HCT116 (cell line): ENCODE data around the gene UPK3A. TPM values are rescaled to one million over a fixed set of nuclear protein-coding genes. Genes with fewer than 3 reads are reported as not detected.

Experiments
- ATAC-seq: fragments of 200-7000 bp; cut with Tn5 transposase; 2 replicates; pipeline ENCODE4 v1.9.1; 2020; ENCODE audit warnings: mild to moderate bottlenecking, moderate library complexity
- BruUV-seq: library from RNA; stranded (reverse); fragments of 400-500 nt; replicated peaks from 2 replicates; lab custom pipeline; 2021; lab: Mats Ljungman, UMichigan
- CTCF ChIA-PET: fragments of 300-600 bp; sonication (Branson Sonifier 250); formaldehyde crosslinking; loops from one replicate; lab custom pipeline; 2021; ENCODE audit warnings: antibody characterized with exemption; lab: Charles Lee
- POLR2A ChIA-PET: fragments of 300-600, 350-600 bp; sonication (Branson Sonifier 250); formaldehyde crosslinking; loops from one replicate; lab custom pipeline; 2021; ENCODE audit warnings: antibody characterized with exemption; lab: Charles Lee
- RAD21 ChIA-PET, 2 experiments: fragments of 300-600 bp; sonication (Branson Sonifier 250); formaldehyde crosslinking; loops; one replicate each; lab custom pipeline; 2023; ENCODE audit warnings: low total read pairs in 2 of 2; ENCODE audit not compliant: uncharacterized antibody in 2 of 2, unreplicated experiment in 2 of 2, low non-redundant PET in 1 of 2; lab: Charles Lee
- DNase-seq: peaks from one replicate; pipeline ENCODE4 v3.0.0-alpha.2; 2010; ENCODE audit warnings: low read depth, low spot score
- H2AFZ ChIP-seq: fragments of 200-600 bp; shearing (Covaris generic), sonication (generic); 2 replicates; pipeline ENCODE4 v1.6.1; 2017; ENCODE audit warnings: low read depth, mixed run types, mixed read lengths, antibody characterized with exemption, low read length; ENCODE audit not compliant: poor library complexity, severe bottlenecking
- H3K27ac ChIP-seq: 2 replicates; pipeline ENCODE4 v1.5.1; 2012; ENCODE audit warnings: low read depth, low read length
- H3K27me3 ChIP-seq: fragments of 200-600 bp; sonication (generic); 2 replicates; pipeline ENCODE4 v1.6.1; 2016; ENCODE audit warnings: mixed run types, low read length, mixed read lengths; ENCODE audit not compliant: insufficient read depth
- H3K36me3 ChIP-seq, 2 experiments: fragments of 200-500 bp in 1 of 2; fragments of 200-600 bp in 1 of 2; sonication (Bioruptor generic) in 1 of 2; sonication (generic) in 1 of 2; 2 replicates each; pipeline versions ENCODE4 v1.5.1 to v1.6.1; 2014 to 2016; ENCODE audit warnings: low read length in 2 of 2, inconsistent platforms in 1 of 2, mixed read lengths in 1 of 2, mixed run types in 1 of 2; ENCODE audit not compliant: insufficient read depth in 2 of 2, control insufficient read depth in 1 of 2
- H3K4me1 ChIP-seq, 2 experiments: fragments of 200-600 bp in 1 of 2; sonication (generic) in 1 of 2; 2 replicates each; pipeline versions ENCODE4 v1.5.1 to v1.6.1; 2012 to 2017; ENCODE audit warnings: low read length in 2 of 2, inconsistent platforms in 1 of 2, mild to moderate bottlenecking in 1 of 2, mixed read lengths in 1 of 2, mixed run types in 1 of 2, moderate library complexity in 1 of 2; ENCODE audit not compliant: insufficient read depth in 2 of 2, control insufficient read depth in 1 of 2
- H3K4me2 ChIP-seq: fragments of 200-600 bp; sonication (generic); 2 replicates; pipeline ENCODE4 v1.6.1; 2017; ENCODE audit warnings: mixed run types, low read length, mixed read lengths
- H3K4me3 ChIP-seq, 2 experiments: fragments of 200-600 bp in 1 of 2; sonication (generic) in 1 of 2; replicated peaks in 1 of 2; 2 replicates each; pipeline ENCODE4 v1.5.1; 2011 to 2016; ENCODE audit warnings: low read length in 2 of 2, control low read depth in 1 of 2, low read depth in 1 of 2, mild to moderate bottlenecking in 1 of 2, mixed read lengths in 1 of 2, mixed run types in 1 of 2
- H3K79me2 ChIP-seq: fragments of 200-600 bp; sonication (generic); 2 replicates; pipeline ENCODE4 v1.6.1; 2017; ENCODE audit warnings: mild to moderate bottlenecking, mixed run types, low read length, moderate library complexity, mixed read lengths; ENCODE audit not compliant: insufficient read depth
- H3K9ac ChIP-seq: fragments of 200-600 bp; sonication (generic); 2 replicates; pipeline ENCODE4 v1.6.1; 2016; ENCODE audit warnings: low read length, mixed read lengths
- H3K9me2 ChIP-seq: fragments of 200-600 bp; sonication (generic), shearing (Covaris generic); 2 replicates; pipeline ENCODE4 v1.6.1; 2017; ENCODE audit warnings: mixed run types, mild to moderate bottlenecking, moderate library complexity; ENCODE audit not compliant: insufficient read depth
- H3K9me3 ChIP-seq, 2 experiments: fragments of 200-500 bp in 1 of 2; fragments of 200-600 bp in 1 of 2; sonication (Bioruptor generic) in 1 of 2; sonication (generic) in 1 of 2; 2 replicates each; pipeline ENCODE4 v1.6.1; 2014 to 2017; ENCODE audit warnings: low read length in 2 of 2, mixed read lengths in 2 of 2, inconsistent platforms in 1 of 2, low read depth in 1 of 2, mild to moderate bottlenecking in 1 of 2, mixed run types in 1 of 2, moderate library complexity in 1 of 2; ENCODE audit not compliant: control insufficient read depth in 1 of 2, insufficient read depth in 1 of 2
- H4K20me1 ChIP-seq: fragments of 200-600 bp; sonication (generic), shearing (Covaris generic); 2 replicates; pipeline ENCODE4 v1.6.1; 2017; ENCODE audit warnings: mixed run types, mild to moderate bottlenecking, moderate library complexity; ENCODE audit not compliant: insufficient read depth
- ATF3 ChIP-seq: IDR thresholded peaks from 2 replicates; pipeline ENCODE4 v1.6.1; 2012
- CEBPB ChIP-seq: IDR thresholded peaks from 2 replicates; pipeline ENCODE4 v1.6.1; 2012; ENCODE audit warnings: low read depth
- ELF1 ChIP-seq: IDR thresholded peaks from 2 replicates; pipeline ENCODE4 v1.6.1; 2012; ENCODE audit warnings: low read depth, borderline replicate concordance
- EZH2 ChIP-seq: fragments of 200-600 bp; sonication (generic); IDR thresholded peaks from 2 replicates; pipeline ENCODE4 v1.6.1; 2017; ENCODE audit warnings: antibody characterized with exemption, mixed run types
- FOSL1 ChIP-seq: IDR thresholded peaks from 2 replicates; pipeline ENCODE4 v1.6.1; 2012; ENCODE audit warnings: low read depth
- RAD21 ChIP-seq: IDR thresholded peaks from 2 replicates; pipeline ENCODE4 v1.6.1; 2012; ENCODE audit warnings: low read depth, mild to moderate bottlenecking
- REST ChIP-seq: IDR thresholded peaks from 2 replicates; pipeline ENCODE4 v1.6.1; 2012; ENCODE audit warnings: low read depth
- SRF ChIP-seq: IDR thresholded peaks from 2 replicates; pipeline ENCODE4 v1.6.1; 2012; ENCODE audit warnings: low read depth
- TCF7L2 ChIP-seq: IDR thresholded peaks from 2 replicates; pipeline ENCODE4 v1.7.0; 2011; ENCODE audit warnings: borderline replicate concordance, inconsistent platforms; ENCODE audit not compliant: insufficient read depth, insufficient read length; ENCODE audit errors: extremely low read depth
- YY1 ChIP-seq: IDR thresholded peaks from 2 replicates; pipeline ENCODE4 v1.6.1; 2011; ENCODE audit warnings: low read length, low read depth, moderate library complexity, mild to moderate bottlenecking; ENCODE audit not compliant: insufficient replicate concordance; ENCODE audit errors: extremely low read depth
- intact Hi-C: fragments of 100-400 bp; cut with micrococcal nuclease; formaldehyde crosslinking; loops from 2 replicates; pipeline ENCODE4 v1.10.0; 2022
- total RNA-seq: library from RNA; stranded (reverse); gene quantifications from one replicate; pipeline ENCODE4 v1.2.1, GENCODE V29; 2021; ENCODE audit not compliant: unreplicated experiment
- TF ChIP-seq, protein P1 (sequence below), 3 experiments: fragments of 200-600 bp in 1 of 3; sonication (generic) in 1 of 3; IDR thresholded peaks in 2 of 3; conservative IDR thresholded peaks in 1 of 3; 2 replicates each; pipeline ENCODE4 v1.5.1; 2012 to 2017; ENCODE audit warnings: low read depth in 2 of 3, low read length in 2 of 3, antibody characterized with exemption in 1 of 3, borderline replicate concordance in 1 of 3, control low read depth in 1 of 3, mild to moderate bottlenecking in 1 of 3, mixed read lengths in 1 of 3, mixed run types in 1 of 3, moderate library complexity in 1 of 3; ENCODE audit not compliant: insufficient read depth in 1 of 3
- TF ChIP-seq, protein P2 (sequence below): IDR thresholded peaks from 2 replicates; pipeline ENCODE4 v1.6.1; 2012

Gene UPK3A
- total RNA-seq, 1 experiment from 2014 or later, result not detected

GRCh38 chr22:45262931-45263462, 21.8 kb upstream of the UPK3A start:
- ChIA-PET CTCF (interaction anchor here (1.4 kb wide), 1 partner anchor 13 kb away, joined by 5 read pairs; no protein-coding TSS in a partner anchor), POLR2A (no interaction called here), RAD21 (no interaction called here)
- Histone ChIP-seq H2AFZ (no peak overlapping the region), H3K4me2 (no peak overlapping the region), H3K9ac (no peak overlapping the region), H4K20me1 (no peaks in the 10 kb centered on the region), H3K27ac (no peak overlapping the region), H3K27me3 (no peaks in the 10 kb centered on the region), H3K4me1 (peaks cover 8 to 22% of the 10 kb centered on the region in 2 experiments; a peak in 3 of 4 replicates), H3K9me3 (no peaks in the 10 kb centered on the region), H3K9me2 (no peaks in the 10 kb centered on the region), H3K79me2 (no peaks in the 10 kb centered on the region), H3K36me3 (no peaks in the 10 kb centered on the region), H3K4me3 (no peak overlapping the region)
- DNase-seq (no peak), ATAC-seq (no peak)
- intact Hi-C loops, result no loop called here
- TF ChIP-seq CEBPB, result no peak
- no peak for TF ChIP-seq EZH2
- TF ChIP-seq ELF1, result no peak
- no peak for TF ChIP-seq REST
- no peak for TF ChIP-seq ATF3
- TF ChIP-seq, protein P1, sequence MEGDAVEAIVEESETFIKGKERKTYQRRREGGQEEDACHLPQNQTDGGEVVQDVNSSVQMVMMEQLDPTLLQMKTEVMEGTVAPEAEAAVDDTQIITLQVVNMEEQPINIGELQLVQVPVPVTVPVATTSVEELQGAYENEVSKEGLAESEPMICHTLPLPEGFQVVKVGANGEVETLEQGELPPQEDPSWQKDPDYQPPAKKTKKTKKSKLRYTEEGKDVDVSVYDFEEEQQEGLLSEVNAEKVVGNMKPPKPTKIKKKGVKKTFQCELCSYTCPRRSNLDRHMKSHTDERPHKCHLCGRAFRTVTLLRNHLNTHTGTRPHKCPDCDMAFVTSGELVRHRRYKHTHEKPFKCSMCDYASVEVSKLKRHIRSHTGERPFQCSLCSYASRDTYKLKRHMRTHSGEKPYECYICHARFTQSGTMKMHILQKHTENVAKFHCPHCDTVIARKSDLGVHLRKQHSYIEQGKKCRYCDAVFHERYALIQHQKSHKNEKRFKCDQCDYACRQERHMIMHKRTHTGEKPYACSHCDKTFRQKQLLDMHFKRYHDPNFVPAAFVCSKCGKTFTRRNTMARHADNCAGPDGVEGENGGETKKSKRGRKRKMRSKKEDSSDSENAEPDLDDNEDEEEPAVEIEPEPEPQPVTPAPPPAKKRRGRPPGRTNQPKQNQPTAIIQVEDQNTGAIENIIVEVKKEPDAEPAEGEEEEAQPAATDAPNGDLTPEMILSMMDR (IDR thresholded peaks at IDR 0.05 in 2 of 3, conservative IDR thresholded peaks at IDR 0.05 in 1 of 3; ENCODE audit: borderline replicate concordance in 1 of 3, insufficient read depth in 1 of 3, low read depth in 2 of 3, low read length in 2 of 3), result no peak
- no peak for TF ChIP-seq YY1
- TF ChIP-seq, protein P2, sequence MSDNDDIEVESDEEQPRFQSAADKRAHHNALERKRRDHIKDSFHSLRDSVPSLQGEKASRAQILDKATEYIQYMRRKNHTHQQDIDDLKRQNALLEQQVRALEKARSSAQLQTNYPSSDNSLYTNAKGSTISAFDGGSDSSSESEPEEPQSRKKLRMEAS, result no peak
- TF ChIP-seq TCF7L2, result no peak
- no peak for TF ChIP-seq FOSL1
- TF ChIP-seq RAD21, result no peak
- no peak for TF ChIP-seq SRF
- no TSS peak for BruUV-seq
